ENCODE data around the gene MRGPRD. TPM values are rescaled to one million over a fixed set of nuclear protein-coding genes. Genes with fewer than 3 reads are reported as not detected.

Gene MRGPRD
- total and polyA plus RNA-seq, 5 donors from 2014 or later: 0.50 TPM; not detected in 4

GRCh38 chr11:69010361-69010891, 29.6 kb upstream of the MRGPRD start:
- H3K27me3 ChIP-seq (ENCODE audit: control insufficient read depth, insufficient read depth, low read length): no peaks in the 10 kb centered on the region
- H3K27me3 Mint-ChIP-seq: peaks cover 46% of the 10 kb centered on the region

GRCh38 chr11:69009441-69010211, 28.8 kb upstream of the MRGPRD start:
- no peaks in the 10 kb centered on the region for H3K36me3 ChIP-seq (ENCODE audit: control insufficient read depth, insufficient read depth, low read length)
- DNase-seq: no peak
- Mint-ChIP-seq H3K9me3 (no peaks in the 10 kb centered on the region), H3K27me3 (peaks cover 46% of the 10 kb centered on the region), H3K36me3 (no peaks in the 10 kb centered on the region), H3K27ac (no peak overlapping the region), H3K4me1 (peaks cover 0 to 4% (median under 1%) of the 10 kb centered on the region in 4 donors), H3K4me3 (no peak overlapping the region)
- no peak overlapping the region for H3K27ac ChIP-seq (ENCODE audit: insufficient read depth, low read length, poor library complexity, severe bottlenecking)
- ATAC-seq (ENCODE audit: low read depth in 2 of 2): no peak
- no peaks in the 10 kb centered on the region for H3K4me1 ChIP-seq (ENCODE audit: control insufficient read depth, insufficient read depth, low read length, poor library complexity, severe bottlenecking)
- no peaks in the 10 kb centered on the region for H3K27me3 ChIP-seq (ENCODE audit: control insufficient read depth, insufficient read depth, low read length)
- no peaks in the 10 kb centered on the region for H3K9me3 ChIP-seq (ENCODE audit: control insufficient read depth in 2 of 2, low read length in 2 of 2)
- H3K4me3 ChIP-seq (ENCODE audit: low read depth, low read length): no peak overlapping the region

More at GRCh38 chr11:69010361-69010891, 29.6 kb upstream of the MRGPRD start:
- Mint-ChIP-seq H3K36me3 (no peaks in the 10 kb centered on the region), H3K4me3 (no peak overlapping the region), H3K4me1 (peaks cover 0 to 4% (median 0%) of the 10 kb centered on the region in 4 donors), H3K27ac (no peak overlapping the region), H3K9me3 (no peaks in the 10 kb centered on the region)
- no peaks in the 10 kb centered on the region for H3K9me3 ChIP-seq (ENCODE audit: control insufficient read depth in 2 of 2, low read length in 2 of 2)
- H3K4me1 ChIP-seq (ENCODE audit: control insufficient read depth, insufficient read depth, low read length, poor library complexity, severe bottlenecking): no peaks in the 10 kb centered on the region
- DNase-seq (no peak), ATAC-seq (ENCODE audit: low read depth in 2 of 2) (no peak)
- no peak overlapping the region for H3K27ac ChIP-seq (ENCODE audit: insufficient read depth, low read length, poor library complexity, severe bottlenecking)
- H3K36me3 ChIP-seq (ENCODE audit: control insufficient read depth, insufficient read depth, low read length): no peaks in the 10 kb centered on the region
- no peak overlapping the region for H3K4me3 ChIP-seq (ENCODE audit: low read depth, low read length)

GRCh38 chr11:69008737-69009440, 28.1 kb upstream of the MRGPRD start:
- Mint-ChIP-seq H3K9me3 (no peaks in the 10 kb centered on the region), H3K27me3 (peaks cover 46% of the 10 kb centered on the region), H3K4me3 (no peak overlapping the region), H3K27ac (no peak overlapping the region), H3K36me3 (no peaks in the 10 kb centered on the region), H3K4me1 (peaks cover 0 to 4% (median under 1%) of the 10 kb centered on the region in 4 donors)
- no peaks in the 10 kb centered on the region for H3K27me3 ChIP-seq (ENCODE audit: control insufficient read depth, insufficient read depth, low read length)
- no peaks in the 10 kb centered on the region for H3K4me1 ChIP-seq (ENCODE audit: control insufficient read depth, insufficient read depth, low read length, poor library complexity, severe bottlenecking)
- no peak overlapping the region for H3K27ac ChIP-seq (ENCODE audit: insufficient read depth, low read length, poor library complexity, severe bottlenecking)
- no peak overlapping the region for H3K4me3 ChIP-seq (ENCODE audit: low read depth, low read length)
- ATAC-seq (ENCODE audit: low read depth in 2 of 2) (no peak), DNase-seq (no peak)
- H3K36me3 ChIP-seq (ENCODE audit: control insufficient read depth, insufficient read depth, low read length): no peaks in the 10 kb centered on the region
- H3K9me3 ChIP-seq (ENCODE audit: control insufficient read depth in 2 of 2, low read length in 2 of 2): no peaks in the 10 kb centered on the region

- Mint-ChIP-seq H3K27ac (no peak overlapping the region), H3K4me3 (no peak overlapping the region), H3K9me3 (no peaks in the 10 kb centered on the region), H3K36me3 (no peaks in the 10 kb centered on the region), H3K4me1 (peaks cover 0 to 4% (median under 1%) of the 10 kb centered on the region in 4 donors), H3K27me3 (peaks cover 46% of the 10 kb centered on the region)
- Histone ChIP-seq H3K27me3 (ENCODE audit: control insufficient read depth, insufficient read depth, low read length) (no peaks in the 10 kb centered on the region), H3K4me1 (ENCODE audit: control insufficient read depth, insufficient read depth, low read length, poor library complexity, severe bottlenecking) (no peaks in the 10 kb centered on the region), H3K27ac (ENCODE audit: insufficient read depth, low read length, poor library complexity, severe bottlenecking) (no peak overlapping the region), H3K4me3 (ENCODE audit: low read depth, low read length) (no peak overlapping the region), H3K9me3 (ENCODE audit: control insufficient read depth in 2 of 2, low read length in 2 of 2) (no peaks in the 10 kb centered on the region), H3K36me3 (ENCODE audit: control insufficient read depth, insufficient read depth, low read length) (no peaks in the 10 kb centered on the region)
- ATAC-seq (ENCODE audit: low read depth in 2 of 2) (no peak), DNase-seq (no peak)
Observed at GRCh38 chr11:69007975-69008381, 27.2 kb upstream of the MRGPRD start.

- H3K36me3 Mint-ChIP-seq: no peaks in the 10 kb centered on the region
- DNase-seq (no peak), ATAC-seq (ENCODE audit: low read depth in 2 of 2) (no peak)
- Histone ChIP-seq H3K27ac (ENCODE audit: insufficient read depth, low read length, poor library complexity, severe bottlenecking) (no peak overlapping the region), H3K4me1 (ENCODE audit: control insufficient read depth, insufficient read depth, low read length, poor library complexity, severe bottlenecking) (no peaks in the 10 kb centered on the region), H3K9me3 (ENCODE audit: control insufficient read depth in 2 of 2, low read length in 2 of 2) (no peaks in the 10 kb centered on the region), H3K27me3 (ENCODE audit: control insufficient read depth, insufficient read depth, low read length) (no peaks in the 10 kb centered on the region), H3K4me3 (ENCODE audit: low read depth, low read length) (no peak overlapping the region), H3K36me3 (ENCODE audit: control insufficient read depth, insufficient read depth, low read length) (no peaks in the 10 kb centered on the region)
- peaks cover 0 to 3% (median under 1%) of the 10 kb centered on the region in 4 donors for H3K4me1 Mint-ChIP-seq
- H3K27ac Mint-ChIP-seq: no peak overlapping the region
- H3K4me3 Mint-ChIP-seq: no peak overlapping the region
- H3K9me3 Mint-ChIP-seq: no peaks in the 10 kb centered on the region
- peaks cover 42% of the 10 kb centered on the region for H3K27me3 Mint-ChIP-seq
Observed at GRCh38 chr11:69006816-69007215, 26.0 kb upstream of the MRGPRD start.

- Mint-ChIP-seq H3K27me3 (peaks cover 35% of the 10 kb centered on the region), H3K9me3 (no peaks in the 10 kb centered on the region), H3K4me3 (no peak overlapping the region), H3K4me1 (peaks cover 0 to 2% (median 0%) of the 10 kb centered on the region in 4 donors), H3K36me3 (no peaks in the 10 kb centered on the region), H3K27ac (no peak overlapping the region)
- H3K4me3 ChIP-seq (ENCODE audit: low read depth, low read length): no peak overlapping the region
- ATAC-seq (ENCODE audit: low read depth in 2 of 2) (no peak), DNase-seq (no peak)
- no peaks in the 10 kb centered on the region for H3K36me3 ChIP-seq (ENCODE audit: control insufficient read depth, insufficient read depth, low read length)
- H3K9me3 ChIP-seq (ENCODE audit: control insufficient read depth in 2 of 2, low read length in 2 of 2): no peaks in the 10 kb centered on the region
- no peaks in the 10 kb centered on the region for H3K27me3 ChIP-seq (ENCODE audit: control insufficient read depth, insufficient read depth, low read length)
- H3K4me1 ChIP-seq (ENCODE audit: control insufficient read depth, insufficient read depth, low read length, poor library complexity, severe bottlenecking): no peaks in the 10 kb centered on the region
- H3K27ac ChIP-seq (ENCODE audit: insufficient read depth, low read length, poor library complexity, severe bottlenecking): no peak overlapping the region
Observed at GRCh38 chr11:69005631-69006368, 25.0 kb upstream of the MRGPRD start.

GRCh38 chr11:69005183-69005630, 24.4 kb upstream of the MRGPRD start:
- Mint-ChIP-seq H3K27me3 (peaks cover 30% of the 10 kb centered on the region), H3K27ac (no peak overlapping the region), H3K9me3 (no peaks in the 10 kb centered on the region), H3K36me3 (no peaks in the 10 kb centered on the region), H3K4me1 (peaks cover 0 to 2% (median 0%) of the 10 kb centered on the region in 4 donors), H3K4me3 (no peak overlapping the region)
- Histone ChIP-seq H3K27me3 (ENCODE audit: control insufficient read depth, insufficient read depth, low read length) (no peaks in the 10 kb centered on the region), H3K4me3 (ENCODE audit: low read depth, low read length) (no peak overlapping the region), H3K4me1 (ENCODE audit: control insufficient read depth, insufficient read depth, low read length, poor library complexity, severe bottlenecking) (no peaks in the 10 kb centered on the region), H3K9me3 (ENCODE audit: control insufficient read depth in 2 of 2, low read length in 2 of 2) (no peaks in the 10 kb centered on the region), H3K36me3 (ENCODE audit: control insufficient read depth, insufficient read depth, low read length) (no peaks in the 10 kb centered on the region), H3K27ac (ENCODE audit: insufficient read depth, low read length, poor library complexity, severe bottlenecking) (no peak overlapping the region)
- ATAC-seq (ENCODE audit: low read depth in 2 of 2) (no peak), DNase-seq (no peak)

Data from CD4-positive, CD25-positive, alpha-beta regulatory T cell (primary cell).